ENCODE measurements around the gene TPK1. TPM values are rescaled to one million over a fixed set of nuclear protein-coding genes. Genes with fewer than 3 reads are reported as not detected.

Gene TPK1
- total RNA-seq, 1 donor from 2014 or later: 2.2 TPM

- H3K4me1 Mint-ChIP-seq (ENCODE audit: low read depth): no peaks in the 10 kb centered on the region
- peaks cover 7% of the 10 kb centered on the region for H3K9me3 Mint-ChIP-seq (ENCODE audit: low read depth)
- H3K36me3 Mint-ChIP-seq (ENCODE audit: insufficient read depth): no peaks in the 10 kb centered on the region
- no peaks in the 10 kb centered on the region for H3K27me3 Mint-ChIP-seq
- TF ChIP-seq, protein P1, sequence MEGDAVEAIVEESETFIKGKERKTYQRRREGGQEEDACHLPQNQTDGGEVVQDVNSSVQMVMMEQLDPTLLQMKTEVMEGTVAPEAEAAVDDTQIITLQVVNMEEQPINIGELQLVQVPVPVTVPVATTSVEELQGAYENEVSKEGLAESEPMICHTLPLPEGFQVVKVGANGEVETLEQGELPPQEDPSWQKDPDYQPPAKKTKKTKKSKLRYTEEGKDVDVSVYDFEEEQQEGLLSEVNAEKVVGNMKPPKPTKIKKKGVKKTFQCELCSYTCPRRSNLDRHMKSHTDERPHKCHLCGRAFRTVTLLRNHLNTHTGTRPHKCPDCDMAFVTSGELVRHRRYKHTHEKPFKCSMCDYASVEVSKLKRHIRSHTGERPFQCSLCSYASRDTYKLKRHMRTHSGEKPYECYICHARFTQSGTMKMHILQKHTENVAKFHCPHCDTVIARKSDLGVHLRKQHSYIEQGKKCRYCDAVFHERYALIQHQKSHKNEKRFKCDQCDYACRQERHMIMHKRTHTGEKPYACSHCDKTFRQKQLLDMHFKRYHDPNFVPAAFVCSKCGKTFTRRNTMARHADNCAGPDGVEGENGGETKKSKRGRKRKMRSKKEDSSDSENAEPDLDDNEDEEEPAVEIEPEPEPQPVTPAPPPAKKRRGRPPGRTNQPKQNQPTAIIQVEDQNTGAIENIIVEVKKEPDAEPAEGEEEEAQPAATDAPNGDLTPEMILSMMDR (IDR thresholded peaks at IDR 0.05; ENCODE audit: unreplicated experiment): no peak
- no peak for DNase-seq (ENCODE audit: low spot score, unreplicated experiment)
- H3K27ac Mint-ChIP-seq: no peak overlapping the region
- no peak overlapping the region for H3K4me3 Mint-ChIP-seq (ENCODE audit: low read depth)
Measured at GRCh38 chr7:144720149-144720548, 115.7 kb downstream of the TPK1 start.

DNA sequence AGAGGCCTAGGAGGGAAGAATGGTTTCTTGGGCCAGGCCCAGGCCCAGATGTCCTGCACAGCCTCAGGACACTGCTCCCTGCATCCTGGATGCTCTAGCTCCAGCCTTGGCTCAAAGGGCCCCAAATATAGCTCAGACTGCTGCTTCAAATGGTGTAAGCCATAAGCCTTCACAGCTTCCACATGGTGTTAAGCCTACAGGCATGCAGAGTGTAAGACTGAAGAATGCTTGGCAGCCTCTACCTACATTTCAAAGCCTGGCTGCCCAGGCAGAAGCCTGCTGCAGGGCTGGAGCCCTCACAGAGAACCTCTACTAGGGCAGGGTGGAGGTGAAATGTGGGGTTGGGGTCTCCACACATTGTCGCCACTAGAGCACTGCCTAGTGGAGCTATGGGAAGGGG is 118.1 kb downstream of the TPK1 start:
- Mint-ChIP-seq H3K27me3 (no peaks in the 10 kb centered on the region), H3K27ac (no peak overlapping the region), H3K4me3 (ENCODE audit: low read depth) (no peak overlapping the region), H3K4me1 (ENCODE audit: low read depth) (no peaks in the 10 kb centered on the region), H3K9me3 (ENCODE audit: low read depth) (peaks cover 7% of the 10 kb centered on the region), H3K36me3 (ENCODE audit: insufficient read depth) (no peaks in the 10 kb centered on the region)
- DNase-seq (ENCODE audit: low spot score, unreplicated experiment): no peak
- TF ChIP-seq, protein P1 (IDR thresholded peaks at IDR 0.05; ENCODE audit: unreplicated experiment): no peak

DNA sequence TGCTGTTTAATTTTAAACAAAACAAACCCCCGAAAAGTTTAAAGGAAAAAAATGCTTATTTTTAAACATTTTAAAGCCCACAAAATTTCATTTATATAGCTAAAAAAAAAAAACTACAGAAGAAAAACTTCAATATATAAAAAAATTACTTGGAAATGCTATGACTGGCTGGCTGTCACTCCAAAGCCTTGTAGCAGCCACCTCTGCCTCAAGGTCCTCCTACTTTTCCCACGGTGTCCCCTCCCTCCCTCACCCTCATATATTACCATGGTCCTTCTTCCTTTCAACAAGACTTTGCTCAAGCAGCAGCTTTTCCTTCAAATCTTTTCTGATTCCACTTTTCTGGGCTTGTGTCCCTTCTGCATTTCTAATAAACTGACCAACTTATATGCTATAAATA is 122.0 kb downstream of the TPK1 start:
- Mint-ChIP-seq H3K36me3 (ENCODE audit: insufficient read depth) (no peaks in the 10 kb centered on the region), H3K9me3 (ENCODE audit: low read depth) (peaks cover 7% of the 10 kb centered on the region), H3K27ac (no peak overlapping the region), H3K27me3 (peaks cover 3% of the 10 kb centered on the region), H3K4me3 (ENCODE audit: low read depth) (no peak overlapping the region), H3K4me1 (ENCODE audit: low read depth) (no peaks in the 10 kb centered on the region)
- DNase-seq (ENCODE audit: low spot score, unreplicated experiment): no peak
- TF ChIP-seq, protein P1 (IDR thresholded peaks at IDR 0.05; ENCODE audit: unreplicated experiment): no peak

GRCh38 chr7:144710791-144711190 is 125.1 kb downstream of the TPK1 start:
- H3K9me3 Mint-ChIP-seq (ENCODE audit: low read depth): no peaks in the 10 kb centered on the region
- H3K27me3 Mint-ChIP-seq: peaks cover 3% of the 10 kb centered on the region
- no peak overlapping the region for H3K4me3 Mint-ChIP-seq (ENCODE audit: low read depth)
- peaks cover 9% of the 10 kb centered on the region for H3K4me1 Mint-ChIP-seq (ENCODE audit: low read depth)
- TF ChIP-seq, protein P1 (IDR thresholded peaks at IDR 0.05; ENCODE audit: unreplicated experiment): no peak
- no peaks in the 10 kb centered on the region for H3K36me3 Mint-ChIP-seq (ENCODE audit: insufficient read depth)
- H3K27ac Mint-ChIP-seq: no peak overlapping the region
- DNase-seq (ENCODE audit: low spot score, unreplicated experiment): no peak

- no peak for DNase-seq (ENCODE audit: low spot score, unreplicated experiment)
- no peak overlapping the region for H3K4me3 Mint-ChIP-seq (ENCODE audit: low read depth)
- peaks cover 9% of the 10 kb centered on the region for H3K4me1 Mint-ChIP-seq (ENCODE audit: low read depth)
- H3K36me3 Mint-ChIP-seq (ENCODE audit: insufficient read depth): no peaks in the 10 kb centered on the region
- H3K27me3 Mint-ChIP-seq: peaks cover 12% of the 10 kb centered on the region
- no peaks in the 10 kb centered on the region for H3K9me3 Mint-ChIP-seq (ENCODE audit: low read depth)
- H3K27ac Mint-ChIP-seq: no peak overlapping the region
- TF ChIP-seq, protein P1 (IDR thresholded peaks at IDR 0.05; ENCODE audit: unreplicated experiment): no peak
Measured at GRCh38 chr7:144709066-144709465, 126.8 kb downstream of the TPK1 start.
